T47D (cell line): ENCODE results near the gene CLEC4A.
"Not testable (repeated sequence)": the region's sequence is repeated elsewhere in the genome, so short reads cannot be mapped to it uniquely, and the experiment has no call there.

ENCODE experiments used
- DNase-seq, 2 experiments: peaks; one replicate each; pipeline versions ENCODE4 v3.0.0 to v3.0.0-alpha.2; 2011 to 2012; ENCODE audit warnings: low read depth in 1 of 2, low spot score in 1 of 2
- JUND ChIP-seq: IDR thresholded peaks from 2 replicates; pipeline ENCODE4 v1.6.1; 2012; ENCODE audit warnings: low read depth
- in situ Hi-C: cut with HindIII; loops from 2 replicates; pipeline ENCODE4 v1.10.0; 2016; ENCODE audit warnings: low sequenced_read_pairs, low pct_unique_long_range_greater_than_20kb

CLEC4A gene

GRCh38 chr12:8123124-8123912 lies at the start of gene CLEC4A:
TSS of gene CLEC4A (plus strand) at chr12:8123617. CDS start at chr12:8123879, 262 bp downstream.
- no peak for DNase-seq
- no peak for TF ChIP-seq JUND
- in situ Hi-C loops, result no loop called here

- no peak for DNase-seq
- in situ Hi-C loops, result no loop called here
- TF ChIP-seq JUND, result no peak
Observed at GRCh38 chr12:8075935-8076334, 47.5 kb upstream of the CLEC4A start.

- in situ Hi-C loops, result no loop called here
- no peak for TF ChIP-seq JUND
- DNase-seq, result no peak
Observed at GRCh38 chr12:8076366-8076765, 47.1 kb upstream of the CLEC4A start.

GRCh38 chr12:8077207-8077606 lies 46.2 kb upstream of the CLEC4A start:
- TF ChIP-seq JUND, result no peak
- in situ Hi-C loops, result no loop called here
- DNase-seq, result no peak

GRCh38 chr12:8078398-8078797 lies 45.0 kb upstream of the CLEC4A start:
- DNase-seq, result peak in 1 of 2 experiments; percentile 2
- TF ChIP-seq JUND, result no peak
- in situ Hi-C loops, result no loop called here

GRCh38 chr12:8078916-8079315 lies 44.5 kb upstream of the CLEC4A start:
- TF ChIP-seq JUND, result no peak
- no peak for DNase-seq
- in situ Hi-C loops, result no loop called here

GRCh38 chr12:8080120-8080519 lies 43.3 kb upstream of the CLEC4A start:
- no peak for TF ChIP-seq JUND

GRCh38 chr12:8081251-8081920 lies 42.0 kb upstream of the CLEC4A start:
- no peak for TF ChIP-seq JUND
- in situ Hi-C loops, result no loop called here
- DNase-seq, result no peak

More at GRCh38 chr12:8080120-8080519, 43.3 kb upstream of the CLEC4A start:
- in situ Hi-C loops, result no loop called here
- DNase-seq, result no peak

GRCh38 chr12:8082808-8083100 lies 40.7 kb upstream of the CLEC4A start:
- in situ Hi-C loops, result no loop called here
- DNase-seq, result no peak

GRCh38 chr12:8084351-8084750 lies 39.1 kb upstream of the CLEC4A start:
- in situ Hi-C loops, DNase-seq: not testable (repeated sequence)

More at GRCh38 chr12:8082808-8083100, 40.7 kb upstream of the CLEC4A start:
- no peak for TF ChIP-seq JUND

GRCh38 chr12:8087666-8088065 lies 35.8 kb upstream of the CLEC4A start:
- DNase-seq, result no peak
- in situ Hi-C loops, result no loop called here
- no peak for TF ChIP-seq JUND

GRCh38 chr12:8088574-8088973 lies 34.8 kb upstream of the CLEC4A start:
- in situ Hi-C loops, result no loop called here
- TF ChIP-seq JUND, result no peak
- no peak for DNase-seq

- DNase-seq, in situ Hi-C loops: not testable (repeated sequence)
Observed at GRCh38 chr12:8089277-8089676, 34.1 kb upstream of the CLEC4A start.
